GM18873 (cell line): ENCODE data around the gene PCSK2.

ENCODE experiments used
- ATAC-seq: cut with Tn5 transposase; IDR thresholded peaks from one replicate; pipeline ENCODE4 v1.9.1; 2021; ENCODE audit warnings: mild to moderate bottlenecking, moderate library complexity, moderate number of reproducible peaks; ENCODE audit not compliant: unreplicated experiment, low FRiP score

Gene PCSK2

GRCh38 chr20:17385798-17386197 lies 159.0 kb downstream of the PCSK2 start:
- no peak for ATAC-seq

GRCh38 chr20:17390655-17391054 lies 163.8 kb downstream of the PCSK2 start:
- ATAC-seq, result no peak

DNA sequence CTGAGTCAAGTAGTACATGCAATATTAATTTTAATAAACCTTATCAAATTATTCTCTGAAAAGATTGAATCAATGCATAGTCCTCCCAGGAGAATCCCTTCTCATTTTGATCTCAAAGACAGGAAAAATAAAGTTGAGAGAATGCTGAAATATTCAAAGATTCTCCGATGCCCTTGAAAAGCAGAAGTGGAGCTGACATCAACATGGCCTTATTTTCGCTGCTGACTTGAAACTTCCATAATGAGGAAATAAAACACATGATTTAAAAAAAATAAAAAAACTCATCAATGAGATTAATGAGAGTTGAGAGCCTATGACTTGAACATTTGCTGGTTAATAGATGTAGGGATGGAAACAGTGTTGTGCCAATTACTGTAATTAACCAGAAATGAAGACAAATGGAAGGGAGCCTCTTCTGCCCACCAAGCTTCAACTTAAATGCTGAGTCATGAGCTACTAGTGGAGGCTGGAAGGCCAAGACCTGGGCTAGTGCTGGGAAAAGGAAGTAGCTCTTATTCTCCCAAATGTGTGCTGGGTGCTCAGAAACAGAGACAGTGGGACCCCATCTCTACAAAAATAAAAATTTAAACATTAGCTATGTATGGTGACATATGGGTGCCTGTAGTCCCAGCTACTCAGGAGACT lies 164.4 kb downstream of the PCSK2 start:
- ATAC-seq, result no peak

DNA sequence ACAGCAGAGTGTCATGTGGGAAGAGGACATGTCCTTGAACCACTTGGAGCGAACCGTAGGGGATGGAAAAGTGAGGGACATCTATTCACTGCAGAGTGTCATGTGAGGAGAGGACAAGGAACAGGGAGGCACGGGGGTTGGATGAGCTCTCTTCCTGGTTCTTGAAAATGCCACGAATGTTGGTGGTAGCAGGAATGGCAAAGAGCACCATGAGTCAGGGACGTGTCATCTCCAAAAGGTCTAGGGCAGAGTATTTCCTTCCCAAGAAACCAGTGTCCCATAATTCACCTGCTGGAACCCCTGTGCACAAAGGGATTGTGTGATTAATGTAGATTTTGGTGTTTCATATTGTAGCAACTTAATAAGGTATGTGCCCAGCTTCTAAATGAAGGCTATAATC lies 167.6 kb downstream of the PCSK2 start:
- no peak for ATAC-seq

DNA sequence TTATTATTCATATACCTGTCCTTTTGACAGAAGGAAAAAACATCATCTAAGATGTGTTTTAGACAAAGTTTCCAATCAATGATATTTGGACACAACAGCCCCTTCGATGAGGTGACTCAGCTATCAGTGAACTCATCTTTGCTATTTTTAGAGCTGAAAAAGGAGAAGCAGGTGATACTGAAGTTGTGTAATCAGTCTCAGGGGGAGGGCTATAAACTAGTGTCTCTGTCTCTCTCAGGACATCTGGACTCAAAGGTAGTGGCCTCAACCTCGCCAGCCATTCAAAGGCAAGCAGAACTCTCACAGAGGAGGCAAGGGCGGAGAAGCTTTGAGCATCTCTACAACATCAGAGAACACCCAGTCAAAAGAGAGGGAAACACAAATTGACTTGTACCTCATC lies 168.9 kb downstream of the PCSK2 start:
- no peak for ATAC-seq

DNA sequence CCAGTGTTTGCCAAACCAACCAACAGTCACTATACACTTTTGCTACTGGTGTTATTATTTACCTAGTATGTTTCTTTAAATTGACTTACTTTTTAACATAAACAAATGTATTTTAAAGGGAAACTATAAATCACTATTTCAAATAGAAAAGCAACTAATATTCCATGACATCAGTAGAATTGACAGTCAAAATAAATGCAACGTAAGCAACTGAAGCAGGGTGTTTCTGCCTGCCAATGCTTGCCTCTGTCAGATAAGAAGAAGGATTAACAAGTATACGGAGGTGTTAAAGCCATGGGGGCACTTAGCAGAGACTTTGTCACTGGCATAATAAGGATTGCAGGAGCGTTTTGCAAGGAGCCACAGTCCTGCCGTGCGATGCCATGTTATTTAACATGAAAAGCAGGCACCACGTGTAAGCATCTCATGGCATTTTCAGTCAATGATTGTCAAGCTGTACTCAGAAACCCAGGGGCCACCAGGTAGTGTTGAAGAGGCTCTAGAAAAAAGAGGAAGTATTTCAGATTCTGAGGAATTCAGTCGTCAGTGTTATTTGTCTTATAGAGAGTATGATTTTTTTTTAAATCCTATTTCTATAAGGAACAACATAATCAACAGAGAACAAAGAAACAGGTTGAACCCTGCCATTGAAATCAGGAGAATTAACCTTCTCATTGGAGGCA lies 172.6 kb downstream of the PCSK2 start:
- no peak for ATAC-seq

- ATAC-seq, result no peak
These were observed 176.6 kb downstream of the PCSK2 start for GRCh38 chr20:17403461-17403860.

- no peak for ATAC-seq
These were observed 179.3 kb downstream of the PCSK2 start for GRCh38 chr20:17406051-17406590.

GRCh38 chr20:17407550-17407949 lies 180.7 kb downstream of the PCSK2 start:
- ATAC-seq, result no peak

DNA sequence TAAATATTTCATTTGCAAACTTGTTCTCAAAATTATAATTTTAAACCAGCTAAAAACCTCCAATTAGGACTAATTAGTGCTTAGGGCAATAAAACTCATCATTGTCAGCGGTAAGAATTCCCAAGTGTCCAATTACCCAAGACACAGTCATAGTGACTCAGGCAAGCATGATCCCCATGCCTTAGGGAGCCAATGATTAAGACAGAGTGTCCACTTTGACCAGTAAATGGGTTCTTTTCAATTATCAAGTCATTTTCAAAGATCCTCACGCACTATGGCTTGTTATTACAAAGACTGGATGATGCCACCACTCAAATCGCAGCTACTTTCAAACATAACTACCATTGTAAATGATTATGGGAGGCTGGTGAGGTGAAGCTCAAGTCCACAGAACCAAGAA lies 190.4 kb downstream of the PCSK2 start:
- ATAC-seq, result no peak

DNA sequence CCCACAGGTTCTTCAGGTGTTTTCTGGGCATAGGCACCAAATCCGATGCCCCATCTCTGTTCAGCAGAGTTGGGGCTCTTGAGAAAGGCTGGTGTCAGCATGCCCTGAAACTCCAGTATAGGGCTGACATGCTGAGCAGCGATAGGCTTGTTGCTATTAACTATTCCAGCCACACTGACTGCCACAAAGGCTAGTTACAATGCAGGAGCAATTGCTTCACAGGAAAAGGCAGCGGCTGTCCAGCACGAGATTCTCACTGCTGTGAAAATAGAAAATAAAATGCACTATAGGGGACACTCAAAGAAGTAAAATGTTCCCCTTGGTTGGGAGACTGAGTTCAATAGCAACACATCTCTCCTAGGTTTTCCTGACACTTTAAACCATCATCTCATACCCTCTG lies 191.9 kb downstream of the PCSK2 start:
- no peak for ATAC-seq

GRCh38 chr20:17419479-17420041 lies 192.7 kb downstream of the PCSK2 start:
- ATAC-seq, result no peak

GRCh38 chr20:17421493-17421892 lies 194.7 kb downstream of the PCSK2 start:
- ATAC-seq, result no peak

GRCh38 chr20:17423782-17424181 lies 196.9 kb downstream of the PCSK2 start:
- ATAC-seq, result no peak

GRCh38 chr20:17427638-17428037 lies 200.8 kb downstream of the PCSK2 start:
- ATAC-seq, result no peak

- ATAC-seq, result no peak
These were observed 203.5 kb downstream of the PCSK2 start for GRCh38 chr20:17430125-17430950.

DNA sequence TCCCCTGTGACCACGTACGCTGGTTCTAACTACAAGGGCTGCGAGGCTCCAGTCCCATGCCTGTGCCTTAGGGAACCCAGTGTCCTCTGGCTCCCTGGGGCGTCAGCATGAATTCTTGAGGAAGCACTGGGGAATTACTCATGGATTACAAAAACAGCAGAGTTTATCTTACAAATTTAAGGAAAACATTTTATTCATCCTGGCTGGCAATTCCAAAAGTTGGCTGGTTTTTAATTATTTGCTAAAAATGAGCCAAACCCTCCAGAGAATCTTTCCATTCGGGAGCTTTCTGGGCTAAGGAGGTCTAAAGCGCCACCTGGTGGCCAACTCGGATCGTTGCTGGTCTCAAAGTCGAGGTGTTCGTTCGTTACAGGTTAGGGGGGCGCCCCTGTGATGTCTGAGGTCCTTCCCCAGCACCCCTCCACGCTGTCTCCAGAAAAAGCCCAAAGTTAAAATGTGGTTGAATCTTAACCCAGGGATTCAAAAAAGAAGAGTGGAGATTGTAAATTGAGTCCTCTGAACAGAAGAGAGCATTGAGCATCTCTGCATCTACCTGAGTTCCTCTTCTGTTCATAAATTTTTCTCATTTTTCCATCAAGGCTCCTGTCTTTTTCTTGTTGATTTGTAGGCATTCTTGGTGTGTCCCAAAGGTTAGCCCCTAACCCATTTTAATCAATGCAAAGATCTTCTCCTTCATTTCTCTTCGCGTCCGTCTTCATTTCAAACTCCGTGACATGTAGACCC lies 205.0 kb downstream of the PCSK2 start:
- ATAC-seq, result no peak

DNA sequence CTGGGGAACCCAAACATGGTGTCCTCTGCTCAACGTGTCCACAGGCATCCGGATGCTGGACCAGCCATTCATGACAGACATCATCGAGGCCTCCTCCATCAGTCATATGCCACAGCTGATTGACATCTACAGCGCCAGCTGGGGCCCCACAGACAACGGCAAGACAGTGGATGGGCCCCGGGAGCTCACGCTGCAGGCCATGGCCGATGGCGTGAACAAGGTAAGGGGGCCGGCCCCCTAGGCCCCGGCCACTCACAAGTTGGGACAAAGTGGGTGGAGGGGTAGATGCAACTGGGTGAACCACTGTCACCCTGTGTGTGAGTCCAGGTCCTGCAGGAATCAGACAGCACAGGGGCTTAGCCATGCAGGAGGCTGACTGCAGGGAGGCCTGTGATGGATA lies 209.8 kb downstream of the PCSK2 start:
- no peak for ATAC-seq

- ATAC-seq, result no peak
These were observed 210.4 kb downstream of the PCSK2 start for GRCh38 chr20:17437251-17437650.

- no peak for ATAC-seq
These were observed 211.7 kb downstream of the PCSK2 start for GRCh38 chr20:17438436-17439039.
